HepG2 (cell line): Measurements from ENCODE around the gene CCDC126.

Experiments used
- BRCA1 ChIP-seq: sonication (generic); formaldehyde crosslinking; IDR thresholded peaks from 2 replicates; pipeline ENCODE4 v1.4.0; 2020; ENCODE audit warnings: missing genetic modification reagents
- EP300 ChIP-seq, 3 experiments: sonication (generic) in 1 of 3; formaldehyde crosslinking in 1 of 3; IDR thresholded peaks; 2 replicates each; pipeline versions ENCODE4 v1.5.1 to v1.6.1; 2011 to 2020; ENCODE audit warnings: low read depth in 2 of 3, low read length in 2 of 3, borderline replicate concordance in 1 of 3, improper control_type of control experiment in 1 of 3, mild to moderate bottlenecking in 1 of 3, missing genetic modification reagents in 1 of 3, moderate library complexity in 1 of 3
- HMG20B ChIP-seq: conservative IDR thresholded peaks from 2 replicates; pipeline ENCODE4 v1.6.1; 2016; ENCODE audit warnings: missing genetic modification reagents, missing compliant biosample characterization
- JUN ChIP-seq: sonication (generic); formaldehyde crosslinking; IDR thresholded peaks from 2 replicates; pipeline ENCODE4 v1.4.0; 2020; ENCODE audit warnings: mild to moderate bottlenecking, missing genetic modification reagents
- MYC ChIP-seq: sonication (generic); formaldehyde crosslinking; IDR thresholded peaks from 2 replicates; pipeline ENCODE4 v1.9.0; 2021; ENCODE audit warnings: missing genetic modification reagents, borderline replicate concordance
- MYNN ChIP-seq: sonication (generic); formaldehyde crosslinking; IDR thresholded peaks from 2 replicates; pipeline ENCODE4 v1.4.0; 2020; ENCODE audit warnings: mild to moderate bottlenecking, low read depth, missing genetic modification reagents
- POLR2A ChIP-seq, 2 experiments: IDR thresholded peaks; 2 replicates each; pipeline ENCODE4 v1.6.1; 2011; ENCODE audit warnings: low read depth in 2 of 2, low read length in 2 of 2, mild to moderate bottlenecking in 1 of 2, moderate library complexity in 1 of 2; ENCODE audit not compliant: insufficient read depth in 1 of 2
- SETDB1 ChIP-seq: sonication (generic); formaldehyde crosslinking; IDR thresholded peaks from 2 replicates; pipeline ENCODE4 v1.5.1; 2020; ENCODE audit warnings: missing genetic modification reagents, mild to moderate bottlenecking, borderline replicate concordance
- ZNF274 ChIP-seq: sonication (generic); formaldehyde crosslinking; IDR thresholded peaks from 2 replicates; pipeline ENCODE4 v1.5.1; 2020; ENCODE audit warnings: mild to moderate bottlenecking, missing genetic modification reagents
- ZNF546 ChIP-seq: sonication (generic); formaldehyde crosslinking; conservative IDR thresholded peaks from 2 replicates; pipeline ENCODE4 v1.8.1; 2023; ENCODE audit warnings: mild to moderate bottlenecking, missing genetic modification reagents
- ZNF747 ChIP-seq: sonication (generic); formaldehyde crosslinking; IDR thresholded peaks from 2 replicates; pipeline ENCODE4 v1.8.1; 2023; ENCODE audit warnings: missing genetic modification reagents, mild to moderate bottlenecking, borderline replicate concordance

GRCh38 chr7:23600236-23600635 lies 3.1 kb downstream of the CCDC126 start:
- TF ChIP-seq HMG20B (no peak), MYNN (no peak), BRCA1 (CRISPR knock-in tag) (no peak), ZNF274 (no peak), SETDB1 (CRISPR knock-in tag) (no peak), POLR2A (IDR thresholded peaks at IDR 0.05; ENCODE audit: insufficient read depth in 1 of 2, low read depth in 2 of 2, low read length in 2 of 2) (no peak), MYC (CRISPR knock-in tag) (no peak), ZNF747 (CRISPR knock-in tag) (no peak), ZNF546 (CRISPR knock-in tag) (no peak), EP300 (IDR thresholded peaks at IDR 0.05; ENCODE audit: low read depth in 2 of 2, low read length in 2 of 2) (no peak), EP300 (CRISPR knock-in tag; IDR thresholded peaks at IDR 0.05; ENCODE audit: borderline replicate concordance) (no peak), JUN (no peak)
